Gastrocnemius medialis (tissue), 4 donors: ENCODE measurements around the gene PCDHB3. TPM values are rescaled to one million over a fixed set of nuclear protein-coding genes. Genes with fewer than 3 reads are reported as not detected.
"Not testable (repeated sequence)": the region's sequence is repeated elsewhere in the genome, so short reads cannot be mapped to it uniquely, and the experiment has no call there.

Source experiments
- ATAC-seq, 2 donors: fragments of 150-250 bp; one replicate each; pipeline ENCODE4 v1.9.1; 2016
- DNase-seq, 2 donors: peaks; one replicate each; pipeline ENCODE4 v3.0.0-alpha.2; 2019
- H3K27ac ChIP-seq, 4 donors: fragments of 200-600 bp; sonication (generic); 1 replicate in 1 of 4; 2 replicates in 3 of 4; pipeline ENCODE4 v1.5.1; 2016 to 2018; ENCODE audit warnings: mild to moderate bottlenecking in 2 of 4, moderate library complexity in 1 of 4
- H3K27me3 ChIP-seq, 3 donors: fragments of 200-600 bp; sonication (generic) in 2 of 3; 1 replicate in 1 of 3; 2 replicates in 2 of 3; pipeline versions ENCODE4 v1.5.1 to v1.6.0; 2016 to 2019; ENCODE audit warnings: mild to moderate bottlenecking in 1 of 3, moderate library complexity in 1 of 3
- H3K36me3 ChIP-seq, 2 donors: fragments of 200-600 bp; sonication (generic) in 1 of 2; one replicate each; pipeline ENCODE4 v1.5.1; 2017 to 2018
- H3K4me1 ChIP-seq, 2 donors: fragments of 200-600 bp; sonication (generic) in 1 of 2; one replicate each; pipeline ENCODE4 v1.5.1; 2016 to 2017; ENCODE audit warnings: mild to moderate bottlenecking in 2 of 2
- H3K4me3 ChIP-seq, 4 donors: fragments of 200-600 bp; sonication (generic) in 3 of 4; 1 replicate in 1 of 4; 2 replicates in 3 of 4; pipeline ENCODE4 v1.5.1; 2016 to 2019; ENCODE audit warnings: mild to moderate bottlenecking in 2 of 4
- H3K9me3 ChIP-seq, 3 donors: fragments of 200-600 bp; sonication (generic) in 2 of 3; 1 replicate in 1 of 3; 2 replicates in 2 of 3; pipeline ENCODE4 v1.5.1; 2016 to 2019
- CTCF ChIP-seq, 5 experiments: fragments of 450-650 bp in 3 of 5; fragments of 200-600 bp in 2 of 5; sonication (generic) in 2 of 5; IDR thresholded peaks in 4 of 5; conservative IDR thresholded peaks in 1 of 5; 1 replicate in 4 of 5; 2 replicates in 1 of 5; pipeline ENCODE4 v1.5.1; 2016 to 2019; ENCODE audit warnings: antibody characterized with exemption in 5 of 5, mild to moderate bottlenecking in 3 of 5, moderate library complexity in 3 of 5
- POLR2A ChIP-seq, 2 donors: fragments of 450-650 bp; IDR thresholded peaks; one replicate each; pipeline ENCODE4 v1.6.1; 2017; ENCODE audit warnings: antibody characterized with exemption in 2 of 2, mild to moderate bottlenecking in 2 of 2, moderate library complexity in 2 of 2
- in situ Hi-C, 4 donors: fragments of 200-750 bp; cut with MboI; loops; one replicate each; pipeline versions ENCODE4 v1.15.0 to v1.8.0; 2017; ENCODE audit warnings: low sequenced_read_pairs in 4 of 4
- intact Hi-C: fragments of 100-400 bp; cut with DNase I; formaldehyde crosslinking; loops from one replicate; pipeline ENCODE4 v1.15.1; 2023; ENCODE audit warnings: low total_unique reads
- total RNA-seq, 4 donors: library from RNA; depleted of rRNA; stranded (reverse); fragments of >200 nt; gene quantifications; one replicate each; pipeline versions ENCODE4 v1.1.0 to v1.2.3, GENCODE V29; 2016

Gene PCDHB3
- total RNA-seq, 4 donors from 2014 or later: 0.61 to 0.72 (median 0.71) TPM; not detected in 1

GRCh38 chr5:141121985-141122384 lies 21.7 kb downstream of the PCDHB3 start:
- no peak overlapping the region for H3K27ac ChIP-seq
- H3K4me3 ChIP-seq: peak overlapping the region; percentile 13 to 50 (median 44)
- DNase-seq (no peak), ATAC-seq (peak in 1 of 2 donors; percentile 21)
- H3K4me1 ChIP-seq: no peaks in the 10 kb centered on the region
- in situ Hi-C loops (no loop called here), intact Hi-C loops (no loop called here)
- no peaks in the 10 kb centered on the region for H3K36me3 ChIP-seq
- H3K9me3 ChIP-seq: no peaks in the 10 kb centered on the region
- no peaks in the 10 kb centered on the region for H3K27me3 ChIP-seq
- no peak for TF ChIP-seq POLR2A (IDR thresholded peaks at IDR 0.05)
- no peak for TF ChIP-seq CTCF (IDR thresholded peaks at IDR 0.05 in 4 of 5, conservative IDR thresholded peaks at IDR 0.05 in 1 of 5)

DNA sequence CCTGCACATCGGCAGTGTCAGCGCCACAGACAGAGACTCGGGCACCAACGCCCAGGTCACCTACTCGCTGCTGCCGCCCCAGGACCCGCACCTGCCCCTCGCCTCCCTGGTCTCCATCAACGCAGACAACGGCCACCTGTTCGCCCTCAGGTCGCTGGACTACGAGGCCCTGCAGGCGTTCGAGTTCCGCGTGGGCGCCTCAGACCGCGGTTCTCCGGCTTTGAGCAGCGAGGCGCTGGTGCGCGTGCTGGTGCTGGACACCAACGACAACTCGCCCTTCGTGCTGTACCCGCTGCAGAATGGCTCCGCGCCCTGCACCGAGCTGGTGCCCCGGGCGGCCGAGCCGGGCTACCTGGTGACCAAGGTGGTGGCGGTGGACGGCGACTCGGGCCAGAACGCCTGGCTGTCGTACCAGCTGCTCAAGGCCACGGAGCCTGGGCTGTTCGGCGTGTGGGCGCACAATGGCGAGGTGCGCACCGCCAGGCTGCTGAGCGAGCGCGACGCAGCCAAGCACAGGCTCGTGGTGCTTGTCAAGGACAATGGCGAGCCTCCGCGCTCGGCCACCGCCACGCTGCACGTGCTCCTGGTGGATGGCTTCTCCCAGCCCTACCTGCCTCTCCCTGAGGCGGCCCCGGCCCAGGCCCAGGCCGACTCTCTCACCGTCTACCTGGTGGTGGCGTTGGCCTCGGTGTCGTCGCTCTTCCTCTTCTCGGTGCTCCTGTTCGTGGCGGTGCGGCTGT lies 23.3 kb downstream of the PCDHB3 start:
- ATAC-seq, DNase-seq, H3K27me3 ChIP-seq, H3K36me3 ChIP-seq, in situ Hi-C loops, H3K4me1 ChIP-seq, H3K27ac ChIP-seq, H3K4me3 ChIP-seq, intact Hi-C loops, H3K9me3 ChIP-seq: not testable (repeated sequence)

DNA sequence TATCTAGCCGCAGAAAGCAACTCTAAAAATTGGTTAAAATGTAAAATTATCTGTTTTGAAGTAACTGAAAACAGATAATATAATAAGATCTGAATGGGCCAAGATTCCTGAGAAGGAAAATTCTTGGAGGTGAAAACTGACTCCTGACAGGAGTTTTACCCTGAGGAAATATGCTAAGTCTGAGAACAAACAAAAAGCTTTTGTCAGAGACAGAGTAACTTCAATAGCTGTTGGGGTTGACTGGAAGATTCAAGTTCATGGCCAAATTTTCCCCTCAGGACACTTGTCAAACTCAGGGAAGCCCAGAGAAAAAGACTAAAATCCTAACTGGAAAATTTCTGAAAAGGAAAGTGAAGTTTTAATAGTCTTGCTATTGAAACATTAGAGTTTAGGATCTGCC lies 27.0 kb downstream of the PCDHB3 start:
- H3K4me1 ChIP-seq: no peaks in the 10 kb centered on the region
- no peaks in the 10 kb centered on the region for H3K36me3 ChIP-seq
- H3K9me3 ChIP-seq: no peaks in the 10 kb centered on the region
- DNase-seq: no peak
- H3K4me3 ChIP-seq: no peak overlapping the region
- H3K27me3 ChIP-seq: no peaks in the 10 kb centered on the region
- no peak for ATAC-seq
- in situ Hi-C loops (no loop called here), intact Hi-C loops (no loop called here)
- H3K27ac ChIP-seq: no peak overlapping the region
- no peak for TF ChIP-seq CTCF (IDR thresholded peaks at IDR 0.05 in 4 of 5, conservative IDR thresholded peaks at IDR 0.05 in 1 of 5)
- TF ChIP-seq POLR2A (IDR thresholded peaks at IDR 0.05): no peak

GRCh38 chr5:141135030-141135717 lies 34.9 kb downstream of the PCDHB3 start, which contains the start of gene PCDHB5:
Gene PCDHB5, plus strand, starts transcription at chr5:141135206. Its CDS starts 229 bp downstream, at chr5:141135435.
- ATAC-seq (no peak), DNase-seq (no peak)
- H3K4me1 ChIP-seq: no peaks in the 10 kb centered on the region
- H3K27me3 ChIP-seq: no peaks in the 10 kb centered on the region
- peaks cover 0 to 5% (median 0%) of the 10 kb centered on the region in 3 donors for H3K9me3 ChIP-seq
- H3K27ac ChIP-seq: peak within 1 kb of the TSS in 1 of 4 donors; percentile 49
- H3K36me3 ChIP-seq: no peaks in the 10 kb centered on the region
- intact Hi-C loops: no loop called here
- peak within 1 kb of the TSS; percentile 34 to 54 (median 47) for H3K4me3 ChIP-seq
- in situ Hi-C loops: no loop called here
- TF ChIP-seq POLR2A (IDR thresholded peaks at IDR 0.05) (no peak), CTCF (IDR thresholded peaks at IDR 0.05 in 4 of 5, conservative IDR thresholded peaks at IDR 0.05 in 1 of 5) (peak in 3 of 5 experiments; percentile 19 to 46 (median 32))

GRCh38 chr5:141135718-141136266 lies 35.5 kb downstream of the PCDHB3 start:
- H3K27me3 ChIP-seq: no peaks in the 10 kb centered on the region
- ATAC-seq: no peak
- intact Hi-C loops: no loop called here
- no peak for TF ChIP-seq POLR2A (IDR thresholded peaks at IDR 0.05)
- H3K27ac ChIP-seq: no peak overlapping the region
- DNase-seq: no peak
- H3K9me3 ChIP-seq: peaks cover 0 to 5% (median 0%) of the 10 kb centered on the region in 3 donors
- no peaks in the 10 kb centered on the region for H3K36me3 ChIP-seq
- H3K4me1 ChIP-seq: no peaks in the 10 kb centered on the region
- H3K4me3 ChIP-seq: peak overlapping the region; percentile 34 to 54 (median 47)
- in situ Hi-C loops: no loop called here

DNA sequence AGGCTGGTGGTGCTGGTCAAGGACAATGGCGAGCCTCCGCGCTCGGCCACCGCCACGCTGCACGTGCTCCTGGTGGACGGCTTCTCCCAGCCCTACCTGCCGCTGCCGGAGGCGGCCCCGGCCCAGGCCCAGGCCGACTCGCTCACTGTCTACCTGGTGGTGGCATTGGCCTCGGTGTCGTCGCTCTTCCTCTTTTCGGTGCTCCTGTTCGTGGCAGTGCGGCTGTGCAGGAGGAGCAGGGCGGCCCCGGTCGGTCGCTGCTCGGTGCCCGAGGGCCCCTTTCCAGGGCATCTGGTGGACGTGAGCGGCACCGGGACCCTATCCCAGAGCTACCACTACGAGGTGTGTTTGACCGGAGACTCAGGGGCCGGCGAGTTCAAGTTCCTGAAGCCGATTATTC lies 37.1 kb downstream of the PCDHB3 start:
- H3K4me1 ChIP-seq, DNase-seq, H3K27ac ChIP-seq, H3K4me3 ChIP-seq, ATAC-seq, H3K9me3 ChIP-seq, intact Hi-C loops, in situ Hi-C loops, H3K36me3 ChIP-seq, H3K27me3 ChIP-seq: not testable (repeated sequence)
